A673 (cell line): Measurements from ENCODE around the gene TBX18. TPM values are rescaled to one million over a fixed set of nuclear protein-coding genes. Genes with fewer than 3 reads are reported as not detected.

ENCODE experiments used
- BruUV-seq: library from RNA; stranded (reverse); fragments of 400-500 nt; replicated peaks from 2 replicates; lab custom pipeline; 2021; lab: Mats Ljungman, UMichigan
- CTCF ChIA-PET: fragments of 300-600 bp; sonication (Branson Sonifier 250); formaldehyde crosslinking; loops from one replicate; lab custom pipeline; 2022; ENCODE audit warnings: antibody characterized with exemption; lab: Charles Lee
- POLR2A ChIA-PET: fragments of 300-600 bp; sonication (Branson Sonifier 250); formaldehyde crosslinking; loops from one replicate; lab custom pipeline; 2022; ENCODE audit warnings: antibody characterized with exemption; ENCODE audit not compliant: low non-redundant PET; lab: Charles Lee
- DNase-seq: peaks from one replicate; pipeline ENCODE4 v3.0.0-alpha.2; 2015; ENCODE audit warnings: low spot score
- H3K27ac ChIP-seq: fragments of 200-600 bp; sonication (generic); 2 replicates; pipeline ENCODE4 v1.5.1; 2016; ENCODE audit warnings: mixed run types, low read depth, mild to moderate bottlenecking, mixed read lengths, antibody characterized with exemption, low read length; ENCODE audit not compliant: poor library complexity, severe bottlenecking
- H3K27me3 ChIP-seq: fragments of 200-600 bp; sonication (generic); replicated peaks from 2 replicates; pipeline ENCODE4 v1.6.1; 2017; ENCODE audit warnings: mixed run types, low read depth, mild to moderate bottlenecking, mixed read lengths, antibody characterized with exemption, low read length; ENCODE audit not compliant: insufficient read depth, poor library complexity
- H3K36me3 ChIP-seq: fragments of 200-600 bp; sonication (generic); 2 replicates; pipeline ENCODE4 v1.6.1; 2016; ENCODE audit warnings: mixed run types, mild to moderate bottlenecking, mixed read lengths, antibody characterized with exemption, low read length; ENCODE audit not compliant: insufficient read depth, poor library complexity, severe bottlenecking
- H3K4me1 ChIP-seq: fragments of 200-600 bp; sonication (generic); 2 replicates; pipeline ENCODE4 v1.6.1; 2017; ENCODE audit warnings: mixed run types, mild to moderate bottlenecking, mixed read lengths, antibody characterized with exemption, low read length; ENCODE audit not compliant: insufficient read depth, poor library complexity, severe bottlenecking
- H3K4me3 ChIP-seq: fragments of 200-600 bp; sonication (generic); 2 replicates; pipeline ENCODE4 v1.5.1; 2016; ENCODE audit warnings: low read depth, mixed run types, mild to moderate bottlenecking, mixed read lengths, low read length; ENCODE audit not compliant: poor library complexity, severe bottlenecking
- H3K9me3 ChIP-seq: fragments of 200-600 bp; sonication (generic); 2 replicates; pipeline ENCODE4 v1.6.1; 2016; ENCODE audit warnings: mixed run types, low read depth, mild to moderate bottlenecking, mixed read lengths, antibody characterized with exemption, low read length; ENCODE audit not compliant: poor library complexity, severe bottlenecking
- EZH2 ChIP-seq: fragments of 200-600 bp; sonication (generic); IDR thresholded peaks from 2 replicates; pipeline ENCODE4 v1.6.1; 2017; ENCODE audit warnings: borderline replicate concordance, low read depth, mild to moderate bottlenecking, mixed read lengths, antibody characterized with exemption, low read length; ENCODE audit not compliant: poor library complexity, severe bottlenecking
- intact Hi-C: fragments of 100-400 bp; cut with micrococcal nuclease; formaldehyde crosslinking; loops from one replicate; pipeline ENCODE4 v1.10.0; 2022; ENCODE audit not compliant: unreplicated experiment
- total RNA-seq: library from RNA; stranded (reverse); gene quantifications from 2 replicates; pipeline ENCODE4 v1.2.3, GENCODE V29; 2021
- TF ChIP-seq, protein P1 (sequence below): fragments of 300-800, 200-600 bp; sonication (generic); conservative IDR thresholded peaks from 2 replicates; pipeline ENCODE4 v1.5.1; 2017; ENCODE audit warnings: low read depth, mild to moderate bottlenecking, antibody characterized with exemption, low read length, moderate library complexity, mixed read lengths

TBX18 gene
- total RNA-seq, 1 experiment from 2014 or later, result 16.0 TPM

DNA sequence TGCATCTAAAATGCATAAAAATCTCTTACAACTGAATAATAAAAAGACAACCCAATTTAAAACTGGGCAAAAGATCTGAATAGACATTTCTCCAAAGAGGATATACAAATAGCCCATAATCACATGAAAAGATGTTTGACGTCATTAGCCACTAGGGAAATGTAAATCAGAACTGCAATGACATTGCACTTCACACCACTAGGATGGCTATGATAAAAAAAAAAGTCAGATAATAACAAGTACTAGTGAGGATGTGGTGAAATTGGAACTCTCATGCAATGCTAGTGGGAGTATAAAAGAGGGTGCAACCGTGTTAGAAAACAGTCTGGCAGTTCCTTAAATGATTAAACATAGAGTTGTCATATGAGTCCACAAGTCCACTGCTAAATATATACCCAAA is 24.3 kb upstream of the TBX18 start:
- Histone ChIP-seq H3K27me3 (no peaks in the 10 kb centered on the region), H3K36me3 (no peaks in the 10 kb centered on the region), H3K4me1 (peaks cover 15% of the 10 kb centered on the region), H3K4me3 (no peak overlapping the region), H3K9me3 (peaks cover 5% of the 10 kb centered on the region), H3K27ac (no peak overlapping the region)
- BruUV-seq, result no TSS peak
- intact Hi-C loops, result no loop called here
- DNase-seq, result peak; percentile 32
- ChIA-PET POLR2A (no interaction called here), CTCF (no interaction called here)
- TF ChIP-seq, protein P1, sequence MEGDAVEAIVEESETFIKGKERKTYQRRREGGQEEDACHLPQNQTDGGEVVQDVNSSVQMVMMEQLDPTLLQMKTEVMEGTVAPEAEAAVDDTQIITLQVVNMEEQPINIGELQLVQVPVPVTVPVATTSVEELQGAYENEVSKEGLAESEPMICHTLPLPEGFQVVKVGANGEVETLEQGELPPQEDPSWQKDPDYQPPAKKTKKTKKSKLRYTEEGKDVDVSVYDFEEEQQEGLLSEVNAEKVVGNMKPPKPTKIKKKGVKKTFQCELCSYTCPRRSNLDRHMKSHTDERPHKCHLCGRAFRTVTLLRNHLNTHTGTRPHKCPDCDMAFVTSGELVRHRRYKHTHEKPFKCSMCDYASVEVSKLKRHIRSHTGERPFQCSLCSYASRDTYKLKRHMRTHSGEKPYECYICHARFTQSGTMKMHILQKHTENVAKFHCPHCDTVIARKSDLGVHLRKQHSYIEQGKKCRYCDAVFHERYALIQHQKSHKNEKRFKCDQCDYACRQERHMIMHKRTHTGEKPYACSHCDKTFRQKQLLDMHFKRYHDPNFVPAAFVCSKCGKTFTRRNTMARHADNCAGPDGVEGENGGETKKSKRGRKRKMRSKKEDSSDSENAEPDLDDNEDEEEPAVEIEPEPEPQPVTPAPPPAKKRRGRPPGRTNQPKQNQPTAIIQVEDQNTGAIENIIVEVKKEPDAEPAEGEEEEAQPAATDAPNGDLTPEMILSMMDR, result no peak
- TF ChIP-seq EZH2, result no peak

DNA sequence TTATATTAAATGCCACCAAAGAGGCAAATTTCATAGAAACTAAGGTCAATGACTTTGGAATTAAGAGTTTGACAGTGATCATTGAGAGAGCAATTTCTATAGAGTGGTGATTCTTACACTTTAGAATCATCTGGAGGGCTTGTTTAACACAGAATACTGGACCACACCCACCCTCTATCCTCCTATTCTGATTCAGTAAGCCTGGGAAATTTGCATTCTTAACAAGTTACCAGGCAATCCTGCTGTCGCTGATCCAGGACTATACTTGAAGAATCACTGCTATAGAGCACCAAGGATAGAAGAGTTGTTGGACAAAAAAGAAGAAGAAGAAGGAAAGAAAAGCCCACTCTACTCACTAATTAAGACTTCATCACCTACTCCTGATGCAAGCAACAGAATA is 21.3 kb upstream of the TBX18 start:
- ChIA-PET CTCF (no interaction called here), POLR2A (no interaction called here)
- DNase-seq, result no peak
- no TSS peak for BruUV-seq
- TF ChIP-seq, protein P1, result no peak
- TF ChIP-seq EZH2, result no peak
- Histone ChIP-seq H3K36me3 (no peaks in the 10 kb centered on the region), H3K9me3 (peaks cover 5% of the 10 kb centered on the region), H3K27me3 (no peaks in the 10 kb centered on the region), H3K27ac (no peak overlapping the region), H3K4me1 (no peaks in the 10 kb centered on the region), H3K4me3 (no peak overlapping the region)
- intact Hi-C loops, result no loop called here

DNA sequence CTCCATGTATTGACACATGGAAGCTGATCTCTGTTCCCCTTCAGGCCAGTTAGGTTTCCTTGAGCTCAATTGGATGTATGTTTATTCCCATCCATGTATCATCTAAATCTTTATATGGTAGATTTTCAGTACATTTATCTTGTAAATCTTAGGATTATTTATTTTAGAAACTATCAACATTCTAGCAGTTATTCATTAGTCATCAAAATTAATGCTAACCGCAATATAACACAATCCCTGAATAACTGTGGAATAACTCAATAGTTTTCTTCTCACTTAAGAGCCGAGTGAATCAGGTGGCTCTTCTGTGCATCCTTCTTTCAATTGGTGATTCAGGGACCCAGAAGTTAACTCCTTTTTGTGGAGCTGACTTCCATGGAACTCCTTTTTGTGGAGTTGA is 15.5 kb upstream of the TBX18 start:
- no peaks in the 10 kb centered on the region for H3K36me3 ChIP-seq
- H3K4me3 ChIP-seq, result no peak overlapping the region
- CTCF ChIA-PET, result no interaction called here
- peaks cover 5% of the 10 kb centered on the region for H3K27me3 ChIP-seq
- H3K4me1 ChIP-seq, result no peaks in the 10 kb centered on the region
- no peak overlapping the region for H3K27ac ChIP-seq
- no peak for DNase-seq
- intact Hi-C loops, result loop anchor here (10.0 kb wide), 2 partner anchors 345 to 915 kb away; no protein-coding TSS in a partner anchor
- POLR2A ChIA-PET, result no interaction called here
- no peaks in the 10 kb centered on the region for H3K9me3 ChIP-seq
- no TSS peak for BruUV-seq
- no peak for TF ChIP-seq EZH2
- TF ChIP-seq, protein P1, result no peak
